ENCODE results near the gene RABGAP1. TPM values are rescaled to one million over a fixed set of nuclear protein-coding genes. Genes with fewer than 3 reads are reported as not detected.
A peak's percentile ranks its signal among the peaks of the same experiment; 100 is the strongest.

RABGAP1 gene
- total and polyA plus RNA-seq, 10 of the 15 experiments (the other 5 are each of a cell fraction or from before 2014, with no cell fraction given) = 2.6 to 31.6 (median 12.5) TPM

GRCh38 chr9:122940749-122941581 lies at the start of gene RABGAP1 (continued):
- TF ChIP-seq, protein P1, sequence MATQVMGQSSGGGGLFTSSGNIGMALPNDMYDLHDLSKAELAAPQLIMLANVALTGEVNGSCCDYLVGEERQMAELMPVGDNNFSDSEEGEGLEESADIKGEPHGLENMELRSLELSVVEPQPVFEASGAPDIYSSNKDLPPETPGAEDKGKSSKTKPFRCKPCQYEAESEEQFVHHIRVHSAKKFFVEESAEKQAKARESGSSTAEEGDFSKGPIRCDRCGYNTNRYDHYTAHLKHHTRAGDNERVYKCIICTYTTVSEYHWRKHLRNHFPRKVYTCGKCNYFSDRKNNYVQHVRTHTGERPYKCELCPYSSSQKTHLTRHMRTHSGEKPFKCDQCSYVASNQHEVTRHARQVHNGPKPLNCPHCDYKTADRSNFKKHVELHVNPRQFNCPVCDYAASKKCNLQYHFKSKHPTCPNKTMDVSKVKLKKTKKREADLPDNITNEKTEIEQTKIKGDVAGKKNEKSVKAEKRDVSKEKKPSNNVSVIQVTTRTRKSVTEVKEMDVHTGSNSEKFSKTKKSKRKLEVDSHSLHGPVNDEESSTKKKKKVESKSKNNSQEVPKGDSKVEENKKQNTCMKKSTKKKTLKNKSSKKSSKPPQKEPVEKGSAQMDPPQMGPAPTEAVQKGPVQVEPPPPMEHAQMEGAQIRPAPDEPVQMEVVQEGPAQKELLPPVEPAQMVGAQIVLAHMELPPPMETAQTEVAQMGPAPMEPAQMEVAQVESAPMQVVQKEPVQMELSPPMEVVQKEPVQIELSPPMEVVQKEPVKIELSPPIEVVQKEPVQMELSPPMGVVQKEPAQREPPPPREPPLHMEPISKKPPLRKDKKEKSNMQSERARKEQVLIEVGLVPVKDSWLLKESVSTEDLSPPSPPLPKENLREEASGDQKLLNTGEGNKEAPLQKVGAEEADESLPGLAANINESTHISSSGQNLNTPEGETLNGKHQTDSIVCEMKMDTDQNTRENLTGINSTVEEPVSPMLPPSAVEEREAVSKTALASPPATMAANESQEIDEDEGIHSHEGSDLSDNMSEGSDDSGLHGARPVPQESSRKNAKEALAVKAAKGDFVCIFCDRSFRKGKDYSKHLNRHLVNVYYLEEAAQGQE (IDR thresholded peaks at IDR 0.05; ENCODE audit: low read depth, low read length) = no peak
- TF ChIP-seq SMARCA5 (IDR thresholded peaks at IDR 0.05) (no peak), ATF7 (IDR thresholded peaks at IDR 0.05; ENCODE audit: low read depth) (no peak), ATF2 (IDR thresholded peaks at IDR 0.05; ENCODE audit: low read length) (no peak), RAD51 (IDR thresholded peaks at IDR 0.05) (no peak), RFX5 (IDR thresholded peaks at IDR 0.05; ENCODE audit: low read depth, low read length) (no peak), CREM (IDR thresholded peaks at IDR 0.05; ENCODE audit: low read depth) (peak; percentile 52), YBX1 (IDR thresholded peaks at IDR 0.05) (no peak), ZBTB40 (IDR thresholded peaks at IDR 0.05; ENCODE audit: borderline replicate concordance) (peak; percentile 28; the same call in 1 of the 2 replicates), SUZ12 (IDR thresholded peaks at IDR 0.05; ENCODE audit: unreplicated experiment) (no peak), TBL1XR1 (IDR thresholded peaks at IDR 0.05; ENCODE audit: low read depth, low read length) (no peak), SMAD1 (IDR thresholded peaks at IDR 0.05; ENCODE audit: low read depth, partially characterized antibody) (no peak), PAX5 (IDR thresholded peaks at IDR 0.05; ENCODE audit: borderline replicate concordance, low read depth, low read length) (no peak)
- TF ChIP-seq, protein P2, sequence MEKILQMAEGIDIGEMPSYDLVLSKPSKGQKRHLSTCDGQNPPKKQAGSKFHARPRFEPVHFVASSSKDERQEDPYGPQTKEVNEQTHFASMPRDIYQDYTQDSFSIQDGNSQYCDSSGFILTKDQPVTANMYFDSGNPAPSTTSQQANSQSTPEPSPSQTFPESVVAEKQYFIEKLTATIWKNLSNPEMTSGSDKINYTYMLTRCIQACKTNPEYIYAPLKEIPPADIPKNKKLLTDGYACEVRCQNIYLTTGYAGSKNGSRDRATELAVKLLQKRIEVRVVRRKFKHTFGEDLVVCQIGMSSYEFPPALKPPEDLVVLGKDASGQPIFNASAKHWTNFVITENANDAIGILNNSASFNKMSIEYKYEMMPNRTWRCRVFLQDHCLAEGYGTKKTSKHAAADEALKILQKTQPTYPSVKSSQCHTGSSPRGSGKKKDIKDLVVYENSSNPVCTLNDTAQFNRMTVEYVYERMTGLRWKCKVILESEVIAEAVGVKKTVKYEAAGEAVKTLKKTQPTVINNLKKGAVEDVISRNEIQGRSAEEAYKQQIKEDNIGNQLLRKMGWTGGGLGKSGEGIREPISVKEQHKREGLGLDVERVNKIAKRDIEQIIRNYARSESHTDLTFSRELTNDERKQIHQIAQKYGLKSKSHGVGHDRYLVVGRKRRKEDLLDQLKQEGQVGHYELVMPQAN (conservative IDR thresholded peaks at IDR 0.05) = peak; percentile 64; the same call in 1 of the 2 replicates
